HEK293T (cell line): ENCODE results near the gene TBATA.

Source experiments
- ARNT ChIP-seq: fragments of 450-650 bp; IDR thresholded peaks from 2 replicates; pipeline ENCODE4 v1.6.1; 2017; ENCODE audit warnings: mild to moderate bottlenecking
- FOXK2 ChIP-seq: fragments of 450-650 bp; IDR thresholded peaks from 2 replicates; pipeline ENCODE4 v1.6.1; 2016; ENCODE audit warnings: mild to moderate bottlenecking
- FOXM1 ChIP-seq: fragments of 450-650 bp; IDR thresholded peaks from 2 replicates; pipeline ENCODE4 v1.6.1; 2017; ENCODE audit warnings: mild to moderate bottlenecking, borderline replicate concordance
- HDGF ChIP-seq: fragments of 450-650 bp; IDR thresholded peaks from 2 replicates; pipeline ENCODE4 v1.6.1; 2017; ENCODE audit warnings: antibody characterized with exemption, borderline replicate concordance
- NFRKB ChIP-seq: fragments of 450-650 bp; IDR thresholded peaks from 2 replicates; pipeline ENCODE4 v1.6.1; 2016; ENCODE audit warnings: mild to moderate bottlenecking, moderate library complexity
- PKNOX1 ChIP-seq: fragments of 450-650 bp; IDR thresholded peaks from 2 replicates; pipeline ENCODE4 v1.6.1; 2016
- SP1 ChIP-seq: fragments of 450-650 bp; IDR thresholded peaks from 2 replicates; pipeline ENCODE4 v1.6.1; 2017
- SUZ12 ChIP-seq: fragments of 450-650 bp; IDR thresholded peaks from 2 replicates; pipeline ENCODE4 v1.6.1; 2016; ENCODE audit warnings: mild to moderate bottlenecking
- TARDBP ChIP-seq: fragments of 450-650 bp; IDR thresholded peaks from 2 replicates; pipeline ENCODE4 v1.6.1; 2016
- ZNF384 ChIP-seq: fragments of 450-650 bp; IDR thresholded peaks from 2 replicates; pipeline ENCODE4 v1.6.1; 2016

- TF ChIP-seq PKNOX1: no peak
- TF ChIP-seq SP1: no peak
- TF ChIP-seq HDGF: no peak
- TF ChIP-seq FOXM1: no peak
- no peak for TF ChIP-seq ARNT
- TF ChIP-seq FOXK2: no peak
- TF ChIP-seq ZNF384: no peak
- TF ChIP-seq NFRKB: no peak
- TF ChIP-seq SUZ12: no peak
- no peak for TF ChIP-seq TARDBP
Measured at GRCh38 chr10:70750156-70750703, 34.9 kb downstream of the TBATA start.
